Subcutaneous adipose tissue (tissue), 4 donors: ENCODE results near the gene APLF. TPM values are rescaled to one million over a fixed set of nuclear protein-coding genes. Genes with fewer than 3 reads are reported as not detected.

Experiments
- total RNA-seq, 4 donors: library from RNA; depleted of rRNA; stranded (reverse); fragments of >200 nt; gene quantifications; one replicate each; pipeline ENCODE4 v1.1.0, GENCODE V29; 2016
- TF ChIP-seq, protein P1 (sequence below): fragments of 450-650 bp; IDR thresholded peaks from one replicate; pipeline ENCODE4 v1.5.1; 2016; ENCODE audit warnings: low read depth, mild to moderate bottlenecking, control low read depth, antibody characterized with exemption, moderate library complexity

The APLF gene
- total RNA-seq, 4 donors from 2014 or later, result 6.6 to 10.8 (median 10.1) TPM

DNA sequence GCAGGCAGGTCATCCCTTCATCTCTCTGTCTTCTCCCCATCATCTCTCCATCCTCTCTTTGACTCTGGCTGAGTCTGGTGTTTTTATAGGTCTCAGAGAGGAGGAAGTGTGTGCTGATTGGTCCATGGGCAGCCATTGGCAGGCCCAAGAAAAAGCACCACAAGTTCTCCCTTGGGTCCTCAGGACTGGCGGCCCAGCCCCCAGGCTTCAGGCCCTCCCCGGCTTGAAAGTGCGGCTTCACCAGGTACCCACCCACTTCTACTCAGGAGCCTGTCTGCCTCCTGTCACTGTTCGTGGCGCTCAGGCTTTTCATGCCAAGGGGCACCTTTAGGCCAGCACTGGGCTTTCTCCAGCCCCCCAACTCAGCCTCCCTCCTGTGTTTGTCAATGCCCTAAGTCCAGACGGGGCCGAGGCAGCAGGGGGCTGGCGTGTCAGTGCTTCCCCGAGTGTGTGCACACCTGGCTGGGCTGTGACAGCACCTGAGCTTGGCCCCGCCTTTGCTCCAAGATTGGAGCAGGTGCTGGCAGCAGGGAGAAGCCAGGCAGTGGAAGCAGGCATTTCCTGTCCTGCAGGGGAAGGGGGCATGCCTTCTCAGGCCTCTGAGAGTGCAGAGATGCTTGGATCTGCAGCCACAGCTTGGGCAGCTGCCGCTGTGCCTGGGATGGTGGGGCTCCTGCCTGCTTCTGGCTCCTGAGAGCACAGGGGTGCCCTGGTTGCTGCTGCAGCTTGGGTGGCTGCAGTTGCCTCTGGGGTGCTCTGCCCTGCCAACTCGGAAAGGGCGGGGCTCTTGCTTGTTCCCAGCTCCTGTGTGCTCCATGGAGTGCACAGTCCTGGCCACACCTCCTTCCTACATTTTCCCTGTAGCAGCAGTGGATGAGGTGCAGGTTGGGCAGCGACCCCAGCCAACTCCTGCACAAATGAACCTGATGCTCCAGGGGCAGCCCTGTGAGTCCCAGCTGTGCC, 34.4 kb upstream of the APLF start:
- TF ChIP-seq, protein P1, sequence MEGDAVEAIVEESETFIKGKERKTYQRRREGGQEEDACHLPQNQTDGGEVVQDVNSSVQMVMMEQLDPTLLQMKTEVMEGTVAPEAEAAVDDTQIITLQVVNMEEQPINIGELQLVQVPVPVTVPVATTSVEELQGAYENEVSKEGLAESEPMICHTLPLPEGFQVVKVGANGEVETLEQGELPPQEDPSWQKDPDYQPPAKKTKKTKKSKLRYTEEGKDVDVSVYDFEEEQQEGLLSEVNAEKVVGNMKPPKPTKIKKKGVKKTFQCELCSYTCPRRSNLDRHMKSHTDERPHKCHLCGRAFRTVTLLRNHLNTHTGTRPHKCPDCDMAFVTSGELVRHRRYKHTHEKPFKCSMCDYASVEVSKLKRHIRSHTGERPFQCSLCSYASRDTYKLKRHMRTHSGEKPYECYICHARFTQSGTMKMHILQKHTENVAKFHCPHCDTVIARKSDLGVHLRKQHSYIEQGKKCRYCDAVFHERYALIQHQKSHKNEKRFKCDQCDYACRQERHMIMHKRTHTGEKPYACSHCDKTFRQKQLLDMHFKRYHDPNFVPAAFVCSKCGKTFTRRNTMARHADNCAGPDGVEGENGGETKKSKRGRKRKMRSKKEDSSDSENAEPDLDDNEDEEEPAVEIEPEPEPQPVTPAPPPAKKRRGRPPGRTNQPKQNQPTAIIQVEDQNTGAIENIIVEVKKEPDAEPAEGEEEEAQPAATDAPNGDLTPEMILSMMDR, result no peak

DNA sequence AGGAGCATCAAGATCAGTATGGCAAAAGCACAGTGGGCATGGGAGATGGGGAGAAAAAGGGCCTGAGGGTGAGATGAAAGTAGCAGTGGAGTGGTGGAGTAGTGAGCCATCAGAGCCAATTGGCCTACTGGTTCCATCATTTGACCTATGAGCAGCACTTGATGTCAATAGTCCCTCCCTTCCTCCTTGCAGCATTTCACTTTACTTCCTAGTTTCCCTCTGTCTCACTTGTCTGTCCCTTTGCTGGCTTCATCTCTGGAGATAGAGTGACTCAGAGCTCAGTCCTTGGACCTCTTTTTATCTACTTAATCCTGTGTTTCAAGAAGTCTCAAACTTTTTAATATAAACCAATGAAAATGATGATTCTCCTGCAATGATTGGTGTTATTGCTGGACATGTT, 32.4 kb upstream of the APLF start:
- TF ChIP-seq, protein P1, result no peak

DNA sequence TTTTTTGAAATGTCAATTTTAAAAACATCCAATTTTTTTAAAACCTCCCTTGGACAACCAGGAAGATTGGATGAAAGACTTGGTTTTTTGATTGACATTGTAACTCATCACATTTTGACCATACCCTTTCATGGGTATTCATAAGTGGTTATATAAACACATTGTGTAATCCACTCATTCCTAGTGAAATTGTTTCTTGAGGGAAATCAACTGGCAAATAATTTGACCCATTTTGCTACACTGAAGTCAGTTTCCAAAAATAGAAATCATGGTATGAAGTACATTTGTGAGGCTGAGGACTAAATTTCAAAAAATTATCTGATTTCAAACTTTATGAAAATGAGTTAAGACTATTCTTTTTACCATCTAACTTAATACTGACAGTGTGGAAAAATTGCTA, 31.8 kb upstream of the APLF start:
- TF ChIP-seq, protein P1, result no peak

DNA sequence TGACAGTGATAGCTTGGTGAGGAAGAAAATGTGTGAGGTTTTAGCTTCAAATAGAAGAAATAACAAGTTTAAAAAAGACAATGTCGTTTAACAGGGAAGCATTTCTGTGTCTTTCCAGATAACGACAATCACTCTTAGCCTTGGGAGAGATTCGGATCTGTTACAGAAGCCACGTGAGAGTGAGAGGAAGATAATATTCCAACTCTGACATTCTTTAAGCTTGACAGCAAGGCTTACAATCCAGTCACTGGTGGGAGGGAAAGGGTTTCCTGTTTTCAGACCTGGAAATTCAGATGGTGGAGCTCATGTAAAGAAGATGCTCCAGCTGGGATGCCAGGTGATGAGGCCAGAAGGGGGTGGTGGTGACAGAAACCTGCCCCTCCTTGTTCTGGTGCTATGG, 31.1 kb upstream of the APLF start:
- TF ChIP-seq, protein P1, result no peak

DNA sequence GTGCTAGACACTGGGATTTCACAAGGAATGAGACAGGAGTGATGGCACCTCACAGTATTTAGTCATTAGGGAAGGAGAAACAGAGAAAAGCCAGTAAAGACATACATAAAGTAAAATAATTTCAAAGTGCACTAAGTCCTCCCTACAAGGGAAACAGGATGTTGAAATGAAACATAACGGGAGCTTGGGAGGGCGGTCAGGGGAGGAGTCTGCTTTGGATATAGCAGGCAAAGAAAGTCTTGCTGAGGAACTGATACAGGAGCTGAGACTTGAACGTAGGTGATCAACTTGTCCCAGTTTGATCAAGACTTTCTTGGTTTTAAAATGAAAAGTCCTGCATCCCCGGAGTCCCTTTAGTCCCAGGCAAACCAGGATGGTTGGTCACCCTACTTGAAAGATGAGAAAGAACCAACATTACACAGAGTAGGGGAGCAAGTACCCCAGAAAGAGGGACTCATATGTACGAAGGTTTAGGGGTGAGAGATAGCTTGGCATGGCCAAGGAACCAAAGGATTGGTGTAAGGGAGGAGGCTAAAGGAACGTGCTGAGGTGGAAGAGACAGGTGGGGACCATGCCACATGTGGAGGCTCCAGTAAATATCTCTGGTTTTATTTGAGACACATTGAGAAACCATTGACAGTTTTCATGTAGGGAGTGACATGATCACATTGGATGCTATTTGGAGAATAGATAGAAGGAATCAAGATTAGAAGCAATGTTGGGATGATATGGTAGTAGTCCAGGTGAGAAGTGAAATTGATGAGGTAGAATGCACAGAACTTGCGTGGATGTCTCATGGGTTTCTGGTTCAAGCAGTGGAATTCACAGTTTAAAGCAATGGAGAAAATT, 28.7 kb upstream of the APLF start:
- TF ChIP-seq, protein P1, result no peak

DNA sequence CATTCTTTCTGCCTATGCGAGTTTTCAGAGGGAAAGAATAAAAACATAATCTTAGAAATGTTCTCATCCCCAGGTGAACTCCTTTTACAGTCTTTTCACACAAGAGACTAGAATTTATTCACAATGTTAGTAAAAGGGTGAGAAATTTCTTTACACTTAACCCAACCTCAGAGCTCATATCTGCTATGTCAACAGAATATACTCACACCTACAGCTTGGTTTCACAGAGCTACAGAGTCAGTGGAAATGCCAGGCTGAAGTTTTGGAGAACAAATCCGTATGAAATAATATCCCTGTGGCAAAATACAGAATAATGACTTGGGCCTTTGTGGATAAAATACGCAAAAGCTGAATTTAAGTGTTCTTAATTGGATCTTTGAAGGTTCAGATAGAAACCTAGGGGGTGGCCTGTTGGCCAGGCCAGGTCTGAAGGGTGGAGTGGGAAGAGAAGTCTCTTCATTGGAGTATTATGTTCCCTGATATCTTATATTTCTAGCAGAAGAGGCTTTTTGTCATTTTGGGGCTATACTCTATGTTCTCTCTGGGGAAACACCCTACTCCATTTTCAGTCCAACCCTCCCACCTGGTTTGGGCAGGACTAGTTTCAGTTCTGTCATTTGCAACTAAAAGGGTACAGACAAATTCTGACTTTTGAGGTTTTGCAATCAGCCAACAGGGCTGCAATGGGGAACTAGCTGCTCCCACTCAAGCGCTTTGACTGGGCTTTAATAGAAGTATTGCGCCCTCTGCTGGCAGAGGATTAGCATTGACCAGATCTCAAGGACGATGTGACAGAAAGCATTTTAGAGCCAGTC, 26.0 kb upstream of the APLF start:
- TF ChIP-seq, protein P1, result peak; percentile 36
